Measurements from ENCODE around the gene H2BW1. TPM values are rescaled to one million over a fixed set of nuclear protein-coding genes. Genes with fewer than 3 reads are reported as not detected.

The H2BW1 gene
- total RNA-seq: not detected in 2 replicates

GRCh38 chrX:104013606-104014005 lies at the start of gene H2BW1:
Gene H2BW1 (minus strand): TSS chrX:104013708. CDS start chrX:104013576, 132 bp downstream.

GRCh38 chrX:104039689-104040505 lies 26.4 kb upstream of the H2BW1 start, which contains the start of gene H2BW2:
Gene H2BW2 (plus strand): TSS chrX:104039956. CDS start chrX:104039995, 39 bp downstream.

GRCh38 chrX:103962411-103963278 lies 50.9 kb downstream of the H2BW1 start, which contains the start of gene TMSB15B:
Gene TMSB15B (plus strand): TSS chrX:103962627.

Other genes with a start within 250 kb of the H2BW1 start
- 4.9 and 9.0 TPM in 2 replicates for gene PLP1, start 236.9 kb downstream of the H2BW1 start, total RNA-seq
- gene RAB9B, start 181.5 kb downstream of the H2BW1 start, total RNA-seq: 0.83 and 1.7 TPM in 2 replicates
- gene TMSB15B, start 51.1 kb downstream of the H2BW1 start, total RNA-seq: 1.1 and 1.2 TPM in 2 replicates
- gene H2BW2, start 26.2 kb upstream of the H2BW1 start, total RNA-seq: not detected in 2 replicates
- gene TMSB15C, start 62.5 kb upstream of the H2BW1 start, total RNA-seq: 0.73 and 2.2 TPM in 2 replicates
- 0.49 TPM in 1 of 2 replicates, not detected in the other for gene ZCCHC18, start 98.8 kb upstream of the H2BW1 start, total RNA-seq
- gene SLC25A53, start 143.3 kb upstream of the H2BW1 start, total RNA-seq: 2.3 and 9.4 TPM in 2 replicates
- 4.9 and 7.0 TPM in 2 replicates for gene FAM199X, start 152.7 kb upstream of the H2BW1 start, total RNA-seq
- not detected in 2 replicates for gene ESX1, start 241.2 kb upstream of the H2BW1 start, total RNA-seq

All from cardiac ventricle fibroblast (primary cell).